Measurements from ENCODE around the gene S100A5.
A peak's percentile ranks its signal among the peaks of the same experiment; 100 is the strongest.

The S100A5 gene

DNA sequence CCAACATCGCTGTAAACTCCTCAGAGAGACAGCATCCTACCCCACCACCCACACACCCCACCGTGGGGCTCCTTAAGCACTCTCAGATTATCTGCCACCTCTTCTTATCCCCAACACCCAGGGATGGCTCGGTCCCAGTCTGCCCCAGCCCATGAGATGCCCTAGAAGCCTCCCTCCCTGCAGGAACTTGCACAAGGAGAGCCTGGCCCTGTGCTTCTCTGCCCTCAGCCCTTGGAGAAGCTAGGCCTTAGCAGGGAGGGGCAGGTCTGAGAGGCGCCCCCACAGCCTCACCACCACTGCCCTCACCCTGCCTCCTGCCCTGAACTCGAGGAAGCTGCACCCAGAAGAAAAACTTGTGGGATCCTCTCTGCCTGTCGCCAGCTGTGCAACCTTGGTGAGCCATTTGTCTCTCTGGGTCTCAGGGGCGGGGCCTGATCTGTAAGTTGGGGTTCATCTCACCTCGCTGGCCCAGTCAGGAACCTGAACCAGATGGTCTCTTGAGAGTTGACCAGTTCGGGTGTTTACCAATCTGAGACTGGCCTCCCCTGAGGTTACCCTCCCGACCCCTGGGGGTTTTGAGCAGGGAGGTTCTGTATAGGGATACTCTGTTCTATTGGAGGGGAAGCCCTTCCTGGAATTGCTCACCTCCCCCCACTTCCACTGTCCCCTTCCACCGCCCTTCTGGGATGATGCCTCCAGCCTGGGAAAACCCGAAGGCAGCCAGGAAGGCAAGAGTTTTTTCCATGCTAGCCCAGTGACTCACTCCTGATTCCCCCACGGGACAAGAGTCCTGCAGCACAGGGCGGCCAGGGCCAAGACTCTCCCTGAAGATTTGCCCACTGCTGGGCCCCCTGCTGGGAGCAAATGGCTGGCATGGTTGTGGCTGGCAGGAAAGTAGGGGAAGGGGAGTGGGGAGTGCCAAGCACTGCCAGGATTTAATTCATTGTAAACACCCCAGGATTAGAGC is 8.3 kb upstream of the S100A5 start, which contains the start of gene S100A3:
Gene S100A3 (minus strand): TSS at position 537 of the 967 bp plus-strand sequence. CDS start 773 bp downstream, outside the sequence.
- no peak within 1 kb of the TSS for H3K27ac ChIP-seq
- no peak for TF ChIP-seq ZFX (IDR thresholded peaks at IDR 0.05; ENCODE audit: borderline replicate concordance)
- TF ChIP-seq, protein P1, sequence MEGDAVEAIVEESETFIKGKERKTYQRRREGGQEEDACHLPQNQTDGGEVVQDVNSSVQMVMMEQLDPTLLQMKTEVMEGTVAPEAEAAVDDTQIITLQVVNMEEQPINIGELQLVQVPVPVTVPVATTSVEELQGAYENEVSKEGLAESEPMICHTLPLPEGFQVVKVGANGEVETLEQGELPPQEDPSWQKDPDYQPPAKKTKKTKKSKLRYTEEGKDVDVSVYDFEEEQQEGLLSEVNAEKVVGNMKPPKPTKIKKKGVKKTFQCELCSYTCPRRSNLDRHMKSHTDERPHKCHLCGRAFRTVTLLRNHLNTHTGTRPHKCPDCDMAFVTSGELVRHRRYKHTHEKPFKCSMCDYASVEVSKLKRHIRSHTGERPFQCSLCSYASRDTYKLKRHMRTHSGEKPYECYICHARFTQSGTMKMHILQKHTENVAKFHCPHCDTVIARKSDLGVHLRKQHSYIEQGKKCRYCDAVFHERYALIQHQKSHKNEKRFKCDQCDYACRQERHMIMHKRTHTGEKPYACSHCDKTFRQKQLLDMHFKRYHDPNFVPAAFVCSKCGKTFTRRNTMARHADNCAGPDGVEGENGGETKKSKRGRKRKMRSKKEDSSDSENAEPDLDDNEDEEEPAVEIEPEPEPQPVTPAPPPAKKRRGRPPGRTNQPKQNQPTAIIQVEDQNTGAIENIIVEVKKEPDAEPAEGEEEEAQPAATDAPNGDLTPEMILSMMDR (IDR thresholded peaks at IDR 0.05): no peak

DNA sequence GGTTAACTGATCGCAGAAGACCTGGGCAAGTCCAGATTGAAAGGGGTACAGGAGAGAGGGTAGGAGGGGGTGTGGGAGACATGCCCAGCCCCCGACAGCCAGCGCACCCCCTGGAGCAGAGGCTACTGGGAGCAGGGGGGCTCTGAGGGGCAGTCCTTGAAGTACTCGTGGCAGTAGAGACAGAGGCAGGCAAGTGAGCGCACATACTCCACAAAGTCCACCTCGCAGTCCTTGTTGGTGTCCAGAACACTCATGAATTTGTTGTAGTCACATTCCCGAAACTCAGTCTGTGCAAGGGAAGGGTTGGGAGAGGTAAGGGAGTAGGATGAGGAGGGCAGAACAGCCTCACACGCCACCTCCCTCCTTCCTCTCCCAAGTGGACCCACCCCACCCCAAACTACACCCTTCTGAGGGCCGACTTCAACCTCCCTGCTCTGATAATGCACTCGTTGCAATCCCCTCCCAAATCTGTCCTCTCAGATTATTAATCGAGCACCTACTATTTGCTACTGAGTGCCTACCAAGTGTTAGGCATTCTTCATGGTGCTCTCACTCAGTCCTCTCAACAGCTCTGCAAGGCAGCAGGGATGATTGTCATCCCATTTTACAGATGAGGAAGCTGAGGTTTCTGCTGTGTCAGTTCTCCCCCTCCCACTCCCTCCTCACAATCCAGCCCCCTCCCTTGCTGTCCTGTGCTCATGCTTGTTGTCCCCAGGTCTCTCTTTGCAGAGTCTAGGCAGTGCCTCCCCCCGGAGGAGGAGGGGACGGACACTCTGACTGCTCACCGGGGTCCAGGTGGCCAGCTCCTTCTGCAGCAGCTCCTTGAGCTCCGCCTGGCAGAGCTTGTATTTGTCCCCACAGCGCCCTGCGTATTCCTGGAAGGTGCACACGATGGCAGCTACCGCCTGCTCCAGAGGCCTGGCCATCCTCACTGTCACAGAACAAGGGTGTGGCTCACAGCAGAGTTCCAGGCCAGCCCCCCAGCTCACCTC is 7.1 kb upstream of the S100A5 start:
- no peak for TF ChIP-seq ZFX (IDR thresholded peaks at IDR 0.05; ENCODE audit: borderline replicate concordance)
- TF ChIP-seq, protein P1 (IDR thresholded peaks at IDR 0.05): no peak
- no peak overlapping the region for H3K27ac ChIP-seq

DNA sequence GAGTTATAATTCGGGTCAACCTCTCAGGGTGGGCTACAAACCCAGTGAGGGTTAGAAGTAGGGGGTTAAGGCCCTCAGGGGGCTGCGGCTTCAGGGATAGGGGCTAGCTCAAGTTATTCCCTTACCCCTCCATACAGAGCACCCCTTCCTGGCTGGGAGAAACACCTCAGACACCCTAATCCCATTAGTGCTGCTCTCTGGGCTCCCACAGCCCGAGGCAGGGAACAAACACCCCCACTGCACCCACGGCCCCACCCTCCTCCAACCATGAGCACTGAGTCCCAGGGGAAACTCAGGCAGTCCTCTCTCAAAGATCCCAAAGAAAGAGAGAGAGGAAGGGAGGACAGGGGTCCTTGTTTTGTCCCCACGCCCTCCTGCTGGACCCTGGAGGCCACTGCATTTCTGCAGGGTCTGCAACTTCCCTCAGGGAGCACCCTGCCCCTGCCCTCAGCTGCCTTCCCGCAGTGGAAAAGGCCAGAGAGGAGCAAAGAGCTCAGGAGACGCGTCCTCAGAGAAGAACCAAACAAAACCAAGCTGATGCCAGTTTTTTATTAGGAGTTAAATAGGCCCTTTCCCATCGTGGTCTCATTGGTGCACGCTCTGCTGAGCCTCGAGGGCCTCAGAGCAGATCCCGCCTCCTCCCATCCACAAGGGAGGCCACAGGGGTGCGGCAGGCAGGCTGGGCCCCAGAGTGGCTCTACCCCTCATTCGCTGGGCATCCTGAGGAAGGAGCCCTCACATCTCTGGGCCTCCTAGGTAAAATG is 6.2 kb upstream of the S100A5 start:
- TF ChIP-seq ZFX (IDR thresholded peaks at IDR 0.05; ENCODE audit: borderline replicate concordance): no peak
- TF ChIP-seq, protein P1 (IDR thresholded peaks at IDR 0.05): no peak
- no peak overlapping the region for H3K27ac ChIP-seq

DNA sequence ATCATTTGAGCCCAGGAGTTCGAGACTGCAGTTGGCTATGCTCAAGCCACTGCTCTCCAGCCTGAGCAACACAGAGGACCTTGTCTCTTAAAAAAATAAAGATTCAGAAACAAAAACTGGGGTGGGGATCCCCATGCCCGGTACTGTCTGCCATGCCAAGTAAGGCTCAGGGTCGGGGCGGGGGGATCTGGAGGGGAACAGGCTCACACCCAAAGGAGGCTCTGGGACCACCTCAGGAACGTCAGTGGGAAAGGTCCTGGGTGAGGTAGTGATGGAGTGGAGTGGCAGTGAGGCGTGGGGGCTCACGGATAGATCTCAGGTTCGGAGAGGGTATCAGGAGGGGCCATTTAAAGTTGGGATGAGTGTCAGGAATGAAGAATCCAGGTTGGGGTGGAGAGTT is 5.6 kb upstream of the S100A5 start:
- TF ChIP-seq ZFX (IDR thresholded peaks at IDR 0.05; ENCODE audit: borderline replicate concordance): no peak
- TF ChIP-seq, protein P1 (IDR thresholded peaks at IDR 0.05): no peak
- no peak overlapping the region for H3K27ac ChIP-seq

DNA sequence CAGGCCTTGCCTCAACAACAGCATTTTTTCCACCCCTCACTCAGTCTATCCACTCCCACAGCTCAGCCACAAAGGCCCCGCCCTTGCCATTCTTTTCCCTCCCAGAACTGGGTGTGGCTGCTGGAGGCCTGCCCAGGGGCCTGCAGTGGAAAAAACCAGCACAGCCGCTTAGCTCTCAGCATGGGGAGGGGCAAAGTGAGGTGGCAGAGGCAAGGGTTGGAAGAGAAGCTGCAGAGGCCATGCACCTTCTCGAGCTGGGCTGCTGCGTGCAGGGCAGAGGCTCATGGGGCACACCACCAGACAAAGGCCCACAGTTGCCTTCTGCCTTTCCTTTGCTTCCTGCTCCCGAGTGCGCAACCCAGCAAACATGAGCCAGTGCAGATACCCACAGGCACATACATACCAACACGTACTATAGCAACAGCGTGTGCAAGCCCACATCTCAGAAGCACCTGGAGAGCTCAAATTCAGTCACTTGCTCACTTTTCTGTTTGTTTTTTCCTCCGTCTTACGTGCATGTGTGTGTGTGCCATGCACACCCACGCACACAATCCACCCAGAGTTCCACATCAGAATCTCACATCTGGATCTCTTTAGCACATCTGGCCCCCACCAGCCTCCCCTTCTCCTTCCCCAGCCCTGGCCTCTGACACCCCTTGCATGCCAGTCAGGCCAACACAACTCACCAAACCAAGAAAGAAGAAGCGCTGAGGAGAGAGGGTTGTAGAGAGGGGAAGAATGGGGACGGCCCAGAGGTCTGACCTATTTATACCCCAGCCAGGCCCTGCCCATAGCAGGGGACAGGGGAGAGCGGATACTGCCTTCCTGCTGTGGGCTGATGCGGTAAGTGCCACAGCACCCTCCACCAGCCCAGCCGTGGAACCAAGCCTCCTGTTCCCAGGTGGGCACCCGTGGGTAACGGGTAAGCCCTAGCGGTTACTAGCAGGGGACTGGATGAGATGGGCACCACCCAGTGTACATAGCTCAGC is 4.6 kb upstream of the S100A5 start, which contains the start of gene S100A4:
Gene S100A4 (minus strand): TSS at position 740 of the 989 bp plus-strand sequence. CDS start 1,012 bp downstream, outside the sequence.
- H3K27ac ChIP-seq: peak within 1 kb of the TSS; percentile 41
- TF ChIP-seq, protein P1 (IDR thresholded peaks at IDR 0.05): no peak
- TF ChIP-seq ZFX (IDR thresholded peaks at IDR 0.05; ENCODE audit: borderline replicate concordance): no peak
